HAP-1 (cell line): Measurements from ENCODE around the gene LIMK1.

Source experiments
- DNase-seq, 2 experiments: peaks; one replicate each; pipeline ENCODE4 v3.0.0-alpha.2; 2016 to 2020; ENCODE audit warnings: low spot score in 2 of 2
- H3K27me3 ChIP-seq: fragments of 250-450 bp; sonication (Bioruptor Pico); 2 replicates; pipeline ENCODE4 v1.5.1; 2020; ENCODE audit warnings: low read depth, mild to moderate bottlenecking, moderate library complexity
- H3K36me3 ChIP-seq: fragments of 250-450 bp; sonication (Bioruptor Pico); replicated peaks from 2 replicates; pipeline ENCODE4 v1.5.1; 2020; ENCODE audit warnings: mild to moderate bottlenecking
- H3K4me1 ChIP-seq: fragments of 250-450 bp; sonication (Bioruptor Pico); 2 replicates; pipeline ENCODE4 v1.5.1; 2020; ENCODE audit warnings: mild to moderate bottlenecking
- H3K4me3 ChIP-seq: fragments of 250-450 bp; sonication (Bioruptor Pico); 2 replicates; pipeline ENCODE4 v1.5.1; 2020; ENCODE audit warnings: mild to moderate bottlenecking, moderate library complexity
- H3K9me3 ChIP-seq: fragments of 250-450 bp; sonication (Bioruptor Pico); 2 replicates; pipeline ENCODE4 v1.5.1; 2020; ENCODE audit warnings: mild to moderate bottlenecking, moderate library complexity
- in situ Hi-C: fragments of 300-500 bp; cut with MboI; formaldehyde crosslinking; loops from 3 replicates; pipeline ENCODE4 v1.14.3; 2020; ENCODE audit warnings: low sequenced_read_pairs, inconsistent platforms, mixed read lengths

Gene LIMK1

GRCh38 chr7:74048999-74049599 is 34.5 kb upstream of the LIMK1 start:
- Histone ChIP-seq H3K4me3 (no peak overlapping the region), H3K4me1 (no peaks in the 10 kb centered on the region), H3K36me3 (no peaks in the 10 kb centered on the region), H3K9me3 (no peaks in the 10 kb centered on the region), H3K27me3 (no peaks in the 10 kb centered on the region)
- in situ Hi-C loops, result no loop called here
- DNase-seq, result no peak

- H3K4me3 ChIP-seq, result no peak overlapping the region
- H3K27me3 ChIP-seq, result no peaks in the 10 kb centered on the region
- in situ Hi-C loops, result no loop called here
Observed at GRCh38 chr7:74049997-74050798, 33.4 kb upstream of the LIMK1 start.

GRCh38 chr7:74051193-74051592 is 32.4 kb upstream of the LIMK1 start:
- Histone ChIP-seq H3K36me3 (no peaks in the 10 kb centered on the region), H3K4me1 (no peaks in the 10 kb centered on the region), H3K4me3 (no peak overlapping the region), H3K27me3 (no peaks in the 10 kb centered on the region), H3K9me3 (no peaks in the 10 kb centered on the region)
- in situ Hi-C loops, result no loop called here
- no peak for DNase-seq

More at GRCh38 chr7:74049997-74050798, 33.4 kb upstream of the LIMK1 start:
- DNase-seq, result no peak
- H3K4me1 ChIP-seq, result no peaks in the 10 kb centered on the region
- no peaks in the 10 kb centered on the region for H3K36me3 ChIP-seq
- H3K9me3 ChIP-seq, result no peaks in the 10 kb centered on the region

GRCh38 chr7:74051629-74052410 is 31.8 kb upstream of the LIMK1 start:
- in situ Hi-C loops, result no loop called here
- Histone ChIP-seq H3K9me3 (no peaks in the 10 kb centered on the region), H3K4me1 (no peaks in the 10 kb centered on the region), H3K36me3 (no peaks in the 10 kb centered on the region), H3K27me3 (no peaks in the 10 kb centered on the region), H3K4me3 (no peak overlapping the region)
- peak in 1 of 2 experiments; percentile 70 for DNase-seq

GRCh38 chr7:74052628-74053027 is 31.0 kb upstream of the LIMK1 start:
- Histone ChIP-seq H3K4me1 (no peaks in the 10 kb centered on the region), H3K9me3 (no peaks in the 10 kb centered on the region), H3K36me3 (no peaks in the 10 kb centered on the region), H3K4me3 (no peak overlapping the region), H3K27me3 (peaks cover 5% of the 10 kb centered on the region; the same call in 1 of the 2 replicates)
- DNase-seq, result no peak
- in situ Hi-C loops, result no loop called here

GRCh38 chr7:74053589-74054186 is 29.9 kb upstream of the LIMK1 start:
- Histone ChIP-seq H3K36me3 (no peaks in the 10 kb centered on the region), H3K4me3 (no peak overlapping the region), H3K4me1 (no peaks in the 10 kb centered on the region), H3K27me3 (peaks cover 9% of the 10 kb centered on the region; the same call in 1 of the 2 replicates), H3K9me3 (no peaks in the 10 kb centered on the region)
- in situ Hi-C loops, result no loop called here
- no peak for DNase-seq

- peaks cover 9% of the 10 kb centered on the region; the same call in 1 of the 2 replicates for H3K27me3 ChIP-seq
- DNase-seq, result no peak
- no peaks in the 10 kb centered on the region for H3K9me3 ChIP-seq
- no peak overlapping the region for H3K4me3 ChIP-seq
- no peaks in the 10 kb centered on the region for H3K4me1 ChIP-seq
- in situ Hi-C loops, result no loop called here
- no peaks in the 10 kb centered on the region for H3K36me3 ChIP-seq
Observed at GRCh38 chr7:74056096-74056915, 27.3 kb upstream of the LIMK1 start.

- no peaks in the 10 kb centered on the region for H3K36me3 ChIP-seq
- in situ Hi-C loops, result no loop called here
- no peaks in the 10 kb centered on the region for H3K9me3 ChIP-seq
- no peaks in the 10 kb centered on the region for H3K4me1 ChIP-seq
- peaks cover 9% of the 10 kb centered on the region; the same call in 1 of the 2 replicates for H3K27me3 ChIP-seq
- no peak for DNase-seq
- H3K4me3 ChIP-seq, result no peak overlapping the region
Observed at GRCh38 chr7:74057216-74057925, 26.2 kb upstream of the LIMK1 start.

- H3K9me3 ChIP-seq, result no peaks in the 10 kb centered on the region
- H3K36me3 ChIP-seq, result no peaks in the 10 kb centered on the region
- H3K27me3 ChIP-seq, result peaks cover 9% of the 10 kb centered on the region; the same call in 1 of the 2 replicates
- H3K4me3 ChIP-seq, result no peak overlapping the region
- DNase-seq, result no peak
- H3K4me1 ChIP-seq, result no peaks in the 10 kb centered on the region
- in situ Hi-C loops, result no loop called here
Observed at GRCh38 chr7:74057987-74058386, 25.6 kb upstream of the LIMK1 start.

GRCh38 chr7:74058486-74058885 is 25.1 kb upstream of the LIMK1 start:
- Histone ChIP-seq H3K36me3 (no peaks in the 10 kb centered on the region), H3K4me1 (no peaks in the 10 kb centered on the region), H3K4me3 (no peak overlapping the region), H3K9me3 (no peaks in the 10 kb centered on the region), H3K27me3 (peaks cover 9% of the 10 kb centered on the region; the same call in 1 of the 2 replicates)
- in situ Hi-C loops, result no loop called here
- DNase-seq, result no peak

- in situ Hi-C loops, result no loop called here
- H3K27me3 ChIP-seq, result peaks cover 9% of the 10 kb centered on the region; the same call in 1 of the 2 replicates
- no peaks in the 10 kb centered on the region for H3K4me1 ChIP-seq
- DNase-seq, result no peak
- no peaks in the 10 kb centered on the region for H3K9me3 ChIP-seq
- H3K36me3 ChIP-seq, result no peaks in the 10 kb centered on the region
- no peak overlapping the region for H3K4me3 ChIP-seq
Observed at GRCh38 chr7:74059037-74059436, 24.6 kb upstream of the LIMK1 start.

- in situ Hi-C loops, result no loop called here
- H3K4me3 ChIP-seq, result no peak overlapping the region
Observed at GRCh38 chr7:74059681-74060588, 23.7 kb upstream of the LIMK1 start.

More at GRCh38 chr7:74059681-74060588, 23.7 kb upstream of the LIMK1 start:
- Histone ChIP-seq H3K36me3 (no peaks in the 10 kb centered on the region), H3K4me1 (no peaks in the 10 kb centered on the region), H3K27me3 (peaks cover 9% of the 10 kb centered on the region; the same call in 1 of the 2 replicates), H3K9me3 (no peaks in the 10 kb centered on the region)
- no peak for DNase-seq
